ENCODE results near the gene SDK2. TPM values are rescaled to one million over a fixed set of nuclear protein-coding genes. Genes with fewer than 3 reads are reported as not detected.

The SDK2 gene
- total and polyA plus RNA-seq, 9 of the 15 experiments (the other 6 are each of a cell fraction or from before 2014, with no cell fraction given) = 0.04 TPM; not detected in 8

GRCh38 chr17:73362697-73363096, 281.5 kb downstream of the SDK2 start (continued):
- TF ChIP-seq BACH1 (tag; IDR thresholded peaks at IDR 0.05) = no peak

DNA sequence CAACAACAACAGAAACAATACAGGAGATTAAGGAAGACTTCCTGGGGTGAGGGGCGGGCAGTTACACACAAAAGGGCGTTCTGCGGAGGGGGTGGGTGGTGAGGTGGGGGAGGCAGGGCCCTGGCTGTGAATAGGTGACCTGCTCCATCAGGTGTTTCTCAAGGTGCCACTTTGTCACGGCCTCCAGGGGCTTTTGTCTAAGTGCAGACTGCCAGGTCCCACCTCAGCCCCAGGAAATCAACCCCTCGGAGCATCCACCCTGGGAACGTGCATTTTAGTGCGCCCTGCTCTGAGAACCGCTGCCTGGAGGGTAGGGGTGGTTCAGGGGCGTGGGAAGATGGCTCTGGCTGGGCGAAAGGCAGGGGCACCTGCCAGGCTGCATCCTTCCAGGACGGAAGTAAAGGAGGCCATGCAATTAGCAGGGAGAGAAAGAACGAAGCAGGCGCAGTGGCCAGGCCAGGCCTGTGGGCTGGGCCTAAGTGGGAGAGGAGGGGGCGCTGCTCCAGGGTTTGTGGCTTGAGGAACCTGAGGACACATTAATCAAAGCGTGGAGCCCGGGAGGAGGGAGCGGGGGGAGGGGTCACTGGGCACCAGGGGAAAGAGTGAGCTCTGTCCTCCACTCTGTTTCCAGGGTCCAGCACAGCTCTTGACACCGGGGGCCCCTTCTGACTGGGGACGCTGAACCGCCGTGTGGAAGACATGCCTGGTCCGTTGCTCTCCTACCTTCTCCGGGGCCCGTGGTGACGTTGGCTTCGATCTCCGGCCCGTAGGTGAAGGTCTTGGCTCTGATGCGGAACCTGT, 283.1 kb downstream of the SDK2 start:
- H3K36me3 ChIP-seq (ENCODE audit: control insufficient read depth, insufficient read depth, low read length) = no peaks in the 10 kb centered on the region
- H3K4me3 ChIP-seq = no peak overlapping the region
- H3K4me2 ChIP-seq (ENCODE audit: insufficient read depth, low read length) = no peak overlapping the region
- no peak overlapping the region for H2AFZ ChIP-seq (ENCODE audit: low read depth, low read length)
- peaks cover 0 to 14% of the 10 kb centered on the region in 2 experiments; a peak in 2 of 5 replicates for H3K4me1 ChIP-seq (replicated peaks in 1 of 2; ENCODE audit: control insufficient read depth in 2 of 2, insufficient read depth in 2 of 2, low read length in 2 of 2)
- ATAC-seq = no peak
- ChIA-PET POLR2A (interaction anchor here (0.7 to 1.1 kb wide), 2 partner anchors 11 to 541 kb away, joined by 3 read pairs; no protein-coding TSS in a partner anchor), CTCF (ENCODE audit: low intra/inter-chr PET ratio) (interaction anchor here (0.6 kb wide), 1 partner anchor 1012 kb away, joined by 4 read pairs; no protein-coding TSS in a partner anchor)
- intact Hi-C loops (cut with micrococcal nuclease) (loop anchor here (10.0 kb wide), 1 partner anchor 796 kb away; no protein-coding TSS in a partner anchor), in situ Hi-C loops (cut with MboI) (loop anchor here (10.0 kb wide), 1 partner anchor 806 kb away; no protein-coding TSS in a partner anchor)
- H3K27ac ChIP-seq (ENCODE audit: extremely low read depth, low read depth, low read length) = no peak overlapping the region
- no peaks in the 10 kb centered on the region for H3K9me3 ChIP-seq (replicated peaks; ENCODE audit: control insufficient read depth, insufficient read depth, low read depth, low read length)
- no peak overlapping the region for H3K9ac ChIP-seq (ENCODE audit: insufficient read depth in 1 of 2, low read depth in 2 of 2, low read length in 2 of 2)
- BruUV-seq (replicated peaks) = no TSS peak
- FAIRE-seq = no peak
- H4K20me1 ChIP-seq (replicated peaks; ENCODE audit: control insufficient read depth, insufficient read depth, low read length) = no peaks in the 10 kb centered on the region; the same call in 1 of the 2 replicates
- H3K27me3 ChIP-seq (ENCODE audit: control insufficient read depth in 2 of 2, insufficient read depth in 2 of 2, low read length in 2 of 2) = peaks cover 55 to 91% of the 10 kb centered on the region in 2 experiments; a peak in 4 of 5 replicates
- H3K9me1 ChIP-seq (ENCODE audit: control insufficient read depth, insufficient read depth, low read length) = no peaks in the 10 kb centered on the region
- no peaks in the 10 kb centered on the region for H3K79me2 ChIP-seq (ENCODE audit: control insufficient read depth, insufficient read depth, low read length)
- DNase-seq (ENCODE audit: extremely low read depth in 1 of 4, low spot score in 3 of 4) = no peak
- 3% methylated on average over 24 of the region's 29 CpGs for WGBS (ENCODE audit: insufficient coverage, low coverage, missing lambda C conversion rate)
- TF ChIP-seq PRPF4 (IDR thresholded peaks at IDR 0.05; ENCODE audit: insufficient read depth, low read depth, low read length, poor library complexity, severe bottlenecking) (no peak), CBFA2T2 (conservative IDR thresholded peaks at IDR 0.05) (no peak), KDM5B (IDR thresholded peaks at IDR 0.05; ENCODE audit: insufficient replicate concordance, low read depth, low read length) (no peak), BDP1 (IDR thresholded peaks at IDR 0.05; ENCODE audit: insufficient read depth, insufficient read length) (no peak), ZBED1 (IDR thresholded peaks at IDR 0.05) (no peak), HINFP (tag; conservative IDR thresholded peaks at IDR 0.05; ENCODE audit: low read depth) (no peak), HDAC3 (IDR thresholded peaks at IDR 0.05; ENCODE audit: borderline replicate concordance, partially characterized antibody) (no peak), KLF13 (tag; IDR thresholded peaks at IDR 0.05; ENCODE audit: borderline replicate concordance, low read depth) (no peak), ZNF431 (CRISPR knock-in tag; IDR thresholded peaks at IDR 0.05) (no peak), ZNF253 (CRISPR knock-in tag; conservative IDR thresholded peaks at IDR 0.05) (no peak), PCBP2 (IDR thresholded peaks at IDR 0.05; ENCODE audit: low read depth, low read length, poor library complexity, severe bottlenecking) (no peak), DMBX1 (CRISPR knock-in tag; IDR thresholded peaks at IDR 0.05; ENCODE audit: borderline replicate concordance) (no peak), ZNF75A (CRISPR knock-in tag; IDR thresholded peaks at IDR 0.05) (no peak), MCM5 (IDR thresholded peaks at IDR 0.05; ENCODE audit: low read depth) (no peak), ILF3 (IDR thresholded peaks at IDR 0.05; ENCODE audit: borderline replicate concordance) (no peak), BRF2 (IDR thresholded peaks at IDR 0.05; ENCODE audit: borderline replicate concordance, insufficient read depth, insufficient read length) (no peak), PHF20 (IDR thresholded peaks at IDR 0.05; ENCODE audit: partially characterized antibody) (no peak)

Data from K562 (cell line).